Panc1 (cell line): ENCODE results near the gene CRELD2. TPM values are rescaled to one million over a fixed set of nuclear protein-coding genes. Genes with fewer than 3 reads are reported as not detected.
A peak's percentile ranks its signal among the peaks of the same experiment; 100 is the strongest.

Experiments used
- ATAC-seq: fragments of 200-7000 bp; cut with Tn5 transposase; 2 replicates; pipeline ENCODE4 v1.9.1; 2020; ENCODE audit warnings: mild to moderate bottlenecking, moderate library complexity
- BruUV-seq: library from RNA; stranded (reverse); fragments of 400-500 nt; replicated peaks from 2 replicates; lab custom pipeline; 2021; lab: Mats Ljungman, UMichigan
- CTCF ChIA-PET: fragments of 300-600 bp; sonication (Branson Sonifier 250); formaldehyde crosslinking; loops from one replicate; lab custom pipeline; 2022; ENCODE audit warnings: antibody characterized with exemption; lab: Charles Lee
- POLR2A ChIA-PET: fragments of 300-600 bp; sonication (Branson Sonifier 250); formaldehyde crosslinking; loops from one replicate; lab custom pipeline; 2022; ENCODE audit warnings: antibody characterized with exemption; lab: Charles Lee
- DNase-seq: peaks from one replicate; pipeline ENCODE4 v3.0.0-alpha.2; 2010; ENCODE audit warnings: low read depth, low spot score
- H3K27ac ChIP-seq: 2 replicates; pipeline ENCODE4 v1.5.1; 2011; ENCODE audit warnings: mild to moderate bottlenecking, low read length, inconsistent platforms
- H3K27me3 ChIP-seq: fragments of 200-500 bp; sonication (Bioruptor generic); 2 replicates; pipeline ENCODE4 v1.6.0; 2014; ENCODE audit warnings: low read length, inconsistent platforms; ENCODE audit not compliant: control insufficient read depth, insufficient read depth
- H3K36me3 ChIP-seq: fragments of 200-500 bp; sonication (Bioruptor generic); 2 replicates; pipeline ENCODE4 v1.5.1; 2014; ENCODE audit warnings: inconsistent platforms, mild to moderate bottlenecking, low read length, moderate library complexity; ENCODE audit not compliant: control insufficient read depth, insufficient read depth
- H3K4me1 ChIP-seq: 2 replicates; pipeline ENCODE4 v1.5.1; 2011; ENCODE audit warnings: inconsistent platforms, mild to moderate bottlenecking, low read length, moderate library complexity; ENCODE audit not compliant: control insufficient read depth, insufficient read depth
- H3K4me3 ChIP-seq, 2 experiments: 2 replicates each; pipeline ENCODE4 v1.5.1; 2011 to 2012; ENCODE audit warnings: low read depth in 2 of 2, low read length in 2 of 2, mild to moderate bottlenecking in 2 of 2, inconsistent platforms in 1 of 2, moderate library complexity in 1 of 2
- H3K9me3 ChIP-seq: fragments of 200-500 bp; sonication (Bioruptor generic); 2 replicates; pipeline ENCODE4 v1.5.1; 2014; ENCODE audit warnings: low read depth, mild to moderate bottlenecking, inconsistent platforms, low read length, moderate library complexity; ENCODE audit not compliant: control insufficient read depth, insufficient read depth
- CTCF ChIP-seq: fragments of 450-650 bp; IDR thresholded peaks from 2 replicates; pipeline ENCODE4 v1.5.1; 2017; ENCODE audit warnings: mild to moderate bottlenecking
- POLR2AphosphoS5 ChIP-seq: IDR thresholded peaks from 2 replicates; pipeline ENCODE4 v1.6.1; 2012; ENCODE audit warnings: mild to moderate bottlenecking, low read depth, low read length, moderate library complexity
- REST ChIP-seq, 2 experiments: IDR thresholded peaks; 2 replicates each; pipeline ENCODE4 v1.6.1; 2011 to 2012; ENCODE audit warnings: low read depth in 2 of 2, control low read depth in 1 of 2, low read length in 1 of 2, mild to moderate bottlenecking in 1 of 2, moderate library complexity in 1 of 2; ENCODE audit not compliant: insufficient read depth in 1 of 2
- SIN3A ChIP-seq: IDR thresholded peaks from 2 replicates; pipeline ENCODE4 v1.6.1; 2012; ENCODE audit warnings: low read depth, mild to moderate bottlenecking, low read length, moderate library complexity, borderline replicate concordance; ENCODE audit not compliant: insufficient read depth
- TCF7L2 ChIP-seq: IDR thresholded peaks from 2 replicates; pipeline ENCODE4 v1.6.1; 2011; ENCODE audit warnings: mild to moderate bottlenecking, low read depth, low read length, inconsistent platforms
- in situ Hi-C: cut with HindIII; loops from 2 replicates; pipeline ENCODE4 v1.10.0; 2016; ENCODE audit warnings: low sequenced_read_pairs, low pct_unique_long_range_greater_than_20kb
- intact Hi-C: fragments of 100-400 bp; cut with micrococcal nuclease; formaldehyde crosslinking; loops from one replicate; pipeline ENCODE4 v1.10.0; 2022; ENCODE audit not compliant: unreplicated experiment
- total RNA-seq: library from RNA; stranded (reverse); gene quantifications from one replicate; pipeline ENCODE4 v1.2.1, GENCODE V29; 2021; ENCODE audit not compliant: unreplicated experiment

The CRELD2 gene
- total RNA-seq, 1 experiment from 2014 or later: 59.7 TPM

- TF ChIP-seq SIN3A (no peak), POLR2AphosphoS5 (no peak), CTCF (no peak), TCF7L2 (no peak), REST (IDR thresholded peaks at IDR 0.05; ENCODE audit: insufficient read depth in 1 of 2, low read depth in 2 of 2, low read length in 1 of 2) (no peak)
- POLR2A ChIA-PET: interaction anchor here (0.5 kb wide), 1 partner anchor 112 kb away, joined by 3 read pairs; no protein-coding TSS in a partner anchor
- no peak overlapping the region for H3K27ac ChIP-seq
- no peaks in the 10 kb centered on the region for H3K9me3 ChIP-seq
- peaks cover 61% of the 10 kb centered on the region for H3K4me1 ChIP-seq
- ATAC-seq: no peak
- no TSS peak for BruUV-seq
- CTCF ChIA-PET: no interaction called here
- DNase-seq: no peak
- no peaks in the 10 kb centered on the region for H3K36me3 ChIP-seq
- in situ Hi-C loops: no loop called here
- H3K27me3 ChIP-seq: no peaks in the 10 kb centered on the region
- H3K4me3 ChIP-seq: no peak overlapping the region
- intact Hi-C loops: no loop called here
These were observed 36.7 kb downstream of the CRELD2 start for GRCh38 chr22:49954991-49955580.

- 0 out of 2 replicates have a peak overlapping the region, but pooled peaks have one; percentile 23 for H3K27ac ChIP-seq
- no peaks in the 10 kb centered on the region; the same call in 1 of the 2 replicates for H3K36me3 ChIP-seq
- no peak for DNase-seq
- ChIA-PET CTCF (no interaction called here), POLR2A (no interaction called here)
- intact Hi-C loops (no loop called here), in situ Hi-C loops (no loop called here)
- H3K4me3 ChIP-seq: no peak overlapping the region
- BruUV-seq: no TSS peak
- H3K9me3 ChIP-seq: no peaks in the 10 kb centered on the region
- ATAC-seq: no peak
- H3K4me1 ChIP-seq: peaks cover 58% of the 10 kb centered on the region
- TF ChIP-seq REST (IDR thresholded peaks at IDR 0.05; ENCODE audit: insufficient read depth in 1 of 2, low read depth in 2 of 2, low read length in 1 of 2) (no peak), TCF7L2 (no peak), CTCF (no peak), POLR2AphosphoS5 (no peak), SIN3A (no peak)
- no peaks in the 10 kb centered on the region for H3K27me3 ChIP-seq
These were observed 37.4 kb downstream of the CRELD2 start for GRCh38 chr22:49955581-49956417.
